Right forelimb (tissue), 1 donor: ENCODE data around the gene COL24A1.
A peak's percentile ranks its signal among the peaks of the same experiment; 100 is the strongest.
"Not testable (repeated sequence)": the region's sequence is repeated elsewhere in the genome, so short reads cannot be mapped to it uniquely, and the experiment has no call there.

Experiments
- DNase-seq: peaks from one replicate; pipeline ENCODE4 v3.0.0-alpha.2; 2018

COL24A1 gene

GRCh38 chr1:85798419-85798818 is 358.2 kb downstream of the COL24A1 start:
- DNase-seq, result no peak

DNA sequence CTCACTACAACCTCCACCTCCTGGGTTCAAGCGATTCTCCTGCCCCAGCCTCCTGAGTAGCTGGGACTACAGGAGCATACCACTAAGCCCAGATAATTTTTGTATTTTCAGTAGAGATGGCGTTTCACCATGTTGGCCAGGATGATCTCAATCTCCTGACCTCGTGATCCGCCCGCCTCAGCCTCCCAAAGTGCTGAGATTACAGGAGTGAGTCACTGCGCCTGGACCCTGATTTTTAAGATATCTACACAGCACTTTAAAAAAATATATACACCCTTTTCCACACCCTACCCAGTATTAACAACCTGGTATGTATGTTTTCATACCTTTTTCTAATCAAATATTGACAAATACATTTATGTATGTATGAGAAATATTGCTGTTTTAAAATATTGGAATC is 379.6 kb downstream of the COL24A1 start:
- not testable (repeated sequence) for DNase-seq

- DNase-seq, result no peak
These were observed 393.8 kb downstream of the COL24A1 start for GRCh38 chr1:85762804-85763203.

DNA sequence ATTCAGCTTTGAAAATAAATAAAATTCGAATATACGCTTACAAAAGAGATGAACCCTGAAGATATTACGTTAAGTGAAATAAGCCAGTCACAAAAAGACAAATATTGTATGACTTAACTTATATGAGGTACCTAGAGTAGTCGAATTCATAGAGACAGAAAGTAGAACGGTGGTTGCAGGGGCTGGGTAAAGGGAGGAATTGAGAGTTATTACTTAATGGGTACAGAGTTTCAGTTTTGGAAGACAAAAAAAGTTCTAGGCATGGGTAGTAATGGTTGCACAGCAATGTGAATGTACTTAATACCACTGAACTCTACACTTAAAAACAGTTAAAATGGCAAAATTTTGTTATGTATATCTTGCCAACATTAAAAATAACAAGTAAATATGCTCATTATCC is 399.7 kb downstream of the COL24A1 start:
- no peak for DNase-seq

DNA sequence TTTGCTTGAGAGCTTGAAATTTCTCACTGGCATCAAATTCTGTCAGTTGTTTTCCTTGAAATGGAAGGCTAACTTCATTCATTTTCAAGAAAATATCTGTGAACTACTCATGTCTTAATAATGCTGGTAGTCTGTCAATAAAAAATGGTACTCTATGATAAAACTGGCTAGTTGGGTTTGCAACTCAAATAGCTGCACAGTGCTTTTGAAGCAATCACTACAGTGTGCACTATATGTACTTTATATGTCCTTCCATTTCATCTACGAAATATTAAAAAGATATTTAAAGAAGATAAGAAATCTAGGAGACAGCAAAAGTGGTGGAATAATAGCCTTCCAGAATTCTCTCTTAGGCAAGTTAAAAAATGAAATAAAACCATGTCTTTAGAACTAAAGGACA is 408.5 kb downstream of the COL24A1 start:
- no peak for DNase-seq

- no peak for DNase-seq
These were observed 409.8 kb downstream of the COL24A1 start for GRCh38 chr1:85746777-85747176.

DNA sequence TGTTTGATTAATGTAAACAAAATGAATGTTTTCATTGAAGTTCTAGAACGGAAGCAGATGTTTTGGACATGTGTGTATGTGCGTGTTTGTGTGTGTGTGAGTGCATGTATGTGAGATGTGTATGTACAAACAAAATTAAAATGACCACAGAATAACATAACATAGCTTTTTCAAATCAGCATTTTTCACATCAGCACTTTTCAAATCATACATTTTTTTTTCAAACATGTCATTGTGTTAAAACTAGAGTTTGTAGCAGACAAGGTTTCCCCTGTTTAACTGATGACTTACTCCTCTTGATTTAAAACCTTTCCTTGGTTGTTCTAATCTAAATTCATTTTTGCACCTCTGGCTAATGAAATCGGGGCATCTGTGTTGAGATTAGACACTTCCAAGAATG is 412.8 kb downstream of the COL24A1 start:
- no peak for DNase-seq

DNA sequence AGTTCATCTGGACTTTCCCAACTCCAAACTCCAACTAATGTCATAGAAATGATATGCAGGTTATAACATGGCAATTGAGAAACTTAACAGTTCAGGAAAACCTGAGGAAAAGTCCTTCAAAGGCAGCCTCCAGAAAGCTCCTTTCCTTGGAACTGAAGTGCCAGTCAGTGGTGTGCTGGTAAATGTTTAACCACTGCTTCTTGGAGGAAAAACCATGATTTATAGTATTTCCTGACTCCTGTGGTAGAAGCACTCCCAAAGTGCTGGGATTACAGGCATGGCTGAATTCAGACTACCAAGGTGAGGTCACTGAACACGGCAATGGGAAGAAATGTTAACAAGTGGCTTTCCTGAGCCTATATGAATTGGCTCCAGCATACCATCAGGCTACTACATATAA is 421.6 kb downstream of the COL24A1 start:
- no peak for DNase-seq

DNA sequence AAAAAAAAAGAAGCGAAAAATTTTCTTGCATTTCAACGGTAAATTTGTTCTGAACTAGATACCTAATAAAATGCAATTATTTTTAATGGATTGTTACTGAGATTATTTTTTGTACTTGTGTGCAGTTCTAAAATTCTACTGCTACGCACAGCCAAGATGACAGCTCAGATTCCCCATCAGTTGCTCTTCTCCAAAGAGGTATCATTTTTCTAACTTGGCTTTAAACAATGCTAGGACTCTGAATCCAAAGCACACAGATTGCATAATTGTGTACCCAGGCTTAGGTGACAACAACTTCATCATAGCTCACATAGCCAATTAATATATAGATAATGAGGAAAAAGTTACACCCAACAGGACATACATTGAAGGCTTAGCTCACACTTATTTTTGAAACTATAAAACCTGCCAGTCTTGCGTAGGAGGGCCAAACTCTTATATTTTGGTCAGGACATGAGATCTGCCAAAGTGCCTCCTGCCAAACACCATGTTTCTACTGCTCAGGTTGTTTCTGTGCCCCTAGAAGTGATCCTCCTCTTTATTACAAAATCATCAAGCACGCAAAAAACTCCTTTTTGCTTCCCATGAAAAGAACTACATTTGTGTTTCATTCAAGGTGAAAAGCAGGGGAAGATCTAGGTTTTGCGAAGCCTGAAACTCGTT is 437.8 kb downstream of the COL24A1 start:
- DNase-seq, result no peak

GRCh38 chr1:85714418-85715114 is 442.0 kb downstream of the COL24A1 start:
- not testable (repeated sequence) for DNase-seq

GRCh38 chr1:85708829-85709227 is 447.7 kb downstream of the COL24A1 start:
- DNase-seq, result no peak

- peak; percentile 89 for DNase-seq
These were observed 448.4 kb downstream of the COL24A1 start, which contains the start of gene ZNHIT6 for GRCh38 chr1:85707990-85708828. TSS of gene ZNHIT6 (minus strand) at chr1:85708433. CDS start at chr1:85708284, 149 bp downstream.

GRCh38 chr1:85707267-85707989 is 449.1 kb downstream of the COL24A1 start:
- DNase-seq, result no peak

DNA sequence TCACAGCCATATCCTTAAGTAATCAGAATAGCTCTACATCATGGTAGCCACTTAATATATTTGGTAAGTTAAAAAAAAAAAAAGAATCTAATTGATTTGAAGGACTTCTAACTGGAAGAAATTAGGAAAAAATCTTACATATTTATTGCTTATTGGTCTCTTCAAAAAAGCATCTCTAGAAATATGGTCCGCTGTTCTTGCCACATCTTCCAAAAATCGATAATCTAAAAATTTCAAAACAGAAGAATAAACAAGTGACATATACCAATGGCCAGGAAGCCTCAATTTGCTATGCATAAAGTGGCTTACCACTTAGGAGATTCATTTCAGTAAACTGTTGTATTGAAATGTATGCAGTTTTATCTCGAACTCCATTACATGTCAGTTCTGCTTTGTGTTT is 450.6 kb downstream of the COL24A1 start:
- no peak for DNase-seq

- DNase-seq, result no peak
These were observed 456.1 kb downstream of the COL24A1 start for GRCh38 chr1:85700422-85700821.

DNA sequence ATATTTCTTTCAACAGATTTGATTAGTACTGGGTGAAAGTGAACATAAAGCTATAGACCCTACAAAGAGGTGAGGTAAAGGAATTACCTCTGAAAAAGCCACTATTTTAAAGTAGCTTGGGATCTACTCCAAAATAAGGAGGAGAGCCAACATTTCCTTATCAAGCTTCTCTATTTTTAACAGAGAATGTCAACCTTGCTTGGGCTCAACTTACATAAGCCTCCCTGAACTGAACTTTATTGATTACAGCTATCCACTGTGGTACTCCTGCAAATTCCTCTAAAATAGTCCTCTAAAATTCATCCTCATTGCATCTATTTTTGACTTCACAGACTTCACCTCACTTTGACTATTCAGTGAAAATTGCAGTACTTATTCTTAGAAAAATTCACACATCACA is 458.7 kb downstream of the COL24A1 start:
- DNase-seq, result no peak

DNA sequence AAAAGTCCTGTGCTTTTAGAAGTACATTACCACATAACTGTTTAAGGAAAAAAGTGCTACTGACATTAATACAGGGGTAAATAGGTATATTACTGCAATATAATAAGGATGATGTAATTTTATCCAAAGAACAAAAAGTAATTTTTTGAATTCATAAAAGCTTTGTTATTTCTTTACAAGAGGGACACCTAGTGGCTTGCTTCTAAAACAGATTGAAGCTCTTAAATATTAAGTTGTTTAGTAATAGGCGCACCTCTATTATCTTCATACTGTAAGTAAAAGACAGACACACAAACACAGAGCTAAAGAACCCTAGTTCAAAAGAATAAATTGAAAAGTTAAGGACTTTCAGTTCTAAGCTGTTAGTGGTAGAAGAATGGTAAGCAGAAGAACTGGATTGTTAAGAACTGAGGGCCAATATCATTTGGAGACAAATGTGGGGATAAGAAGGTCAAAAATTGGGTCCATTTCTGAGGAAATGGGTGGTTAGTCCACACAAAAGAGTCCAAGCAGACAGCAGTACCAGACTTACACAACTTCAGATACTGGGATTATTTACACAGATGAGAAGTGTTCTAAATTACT is 463.8 kb downstream of the COL24A1 start:
- no peak for DNase-seq

DNA sequence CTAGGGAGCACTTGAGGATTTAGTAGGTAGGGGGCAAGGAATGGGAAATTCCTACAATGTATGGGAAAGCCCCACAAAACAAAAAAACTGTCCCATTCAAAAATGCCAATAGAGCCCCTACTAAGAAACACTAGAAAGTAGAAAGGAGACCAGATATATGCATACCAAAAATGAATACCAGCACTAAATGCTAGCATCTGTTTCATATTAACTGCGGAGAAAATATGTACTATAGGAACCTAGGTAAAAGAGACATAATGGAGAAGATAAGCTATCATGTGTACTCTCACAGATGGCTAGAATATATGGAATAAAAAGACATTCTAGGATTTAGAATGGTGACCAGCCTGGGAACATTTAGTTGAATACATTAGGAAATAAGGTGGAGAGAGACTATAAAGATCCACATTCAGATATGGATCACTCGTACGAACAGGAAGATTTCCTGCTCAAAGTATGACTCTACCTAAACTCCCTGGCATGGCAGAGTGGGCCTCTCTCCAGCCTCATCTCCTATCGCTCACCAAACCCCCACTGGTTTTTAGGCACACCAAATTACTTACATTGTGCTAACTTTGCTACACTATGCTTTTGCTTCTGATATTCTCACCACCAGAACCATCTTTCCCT is 466.7 kb downstream of the COL24A1 start:
- DNase-seq, result no peak

- no peak for DNase-seq
These were observed 473.1 kb downstream of the COL24A1 start for GRCh38 chr1:85683292-85684025.

- DNase-seq, result peak; percentile 45
These were observed 475.5 kb downstream of the COL24A1 start for GRCh38 chr1:85681087-85681486.
